GM13976 (cell line): Measurements from ENCODE around the gene LAMC1.

Source experiments
- DNase-seq: peaks from one replicate; pipeline ENCODE4 v3.0.0; 2012; ENCODE audit warnings: low spot score
- in situ Hi-C: fragments of 300-500 bp; cut with MboI; formaldehyde crosslinking; loops from one replicate; pipeline ENCODE4 v1.12.0; 2022; ENCODE audit warnings: low sequenced_read_pairs, mixed read lengths, inconsistent platforms; ENCODE audit not compliant: unreplicated experiment
- TF ChIP-seq, protein P1 (sequence below): IDR thresholded peaks from 2 replicates; pipeline ENCODE4 v1.5.1; 2012; ENCODE audit warnings: borderline replicate concordance, mild to moderate bottlenecking; ENCODE audit not compliant: insufficient read depth; ENCODE audit errors: extremely low read depth, missing control alignments, control extremely low read depth

Gene LAMC1

DNA sequence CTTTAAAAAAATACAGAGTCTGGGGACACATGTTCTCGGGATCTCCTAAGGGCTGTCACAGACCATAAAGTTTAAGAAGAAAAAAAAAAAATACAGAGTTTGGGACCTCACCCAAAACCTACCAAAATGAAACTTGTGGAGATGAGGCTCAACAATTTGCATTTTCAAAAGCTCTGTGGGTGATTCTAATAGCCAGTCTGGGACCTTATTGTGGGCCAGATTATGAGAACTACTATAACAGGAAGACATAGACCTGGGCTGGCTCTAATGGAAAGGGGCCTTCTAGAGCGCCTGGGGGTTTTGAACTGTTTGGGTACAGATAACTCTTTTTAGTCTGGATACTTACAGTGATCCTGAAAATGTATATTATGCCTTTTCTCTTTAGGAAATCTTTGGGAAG is 69.1 kb downstream of the LAMC1 start:
- DNase-seq, result no peak
- in situ Hi-C loops, result no loop called here
- TF ChIP-seq, protein P1, sequence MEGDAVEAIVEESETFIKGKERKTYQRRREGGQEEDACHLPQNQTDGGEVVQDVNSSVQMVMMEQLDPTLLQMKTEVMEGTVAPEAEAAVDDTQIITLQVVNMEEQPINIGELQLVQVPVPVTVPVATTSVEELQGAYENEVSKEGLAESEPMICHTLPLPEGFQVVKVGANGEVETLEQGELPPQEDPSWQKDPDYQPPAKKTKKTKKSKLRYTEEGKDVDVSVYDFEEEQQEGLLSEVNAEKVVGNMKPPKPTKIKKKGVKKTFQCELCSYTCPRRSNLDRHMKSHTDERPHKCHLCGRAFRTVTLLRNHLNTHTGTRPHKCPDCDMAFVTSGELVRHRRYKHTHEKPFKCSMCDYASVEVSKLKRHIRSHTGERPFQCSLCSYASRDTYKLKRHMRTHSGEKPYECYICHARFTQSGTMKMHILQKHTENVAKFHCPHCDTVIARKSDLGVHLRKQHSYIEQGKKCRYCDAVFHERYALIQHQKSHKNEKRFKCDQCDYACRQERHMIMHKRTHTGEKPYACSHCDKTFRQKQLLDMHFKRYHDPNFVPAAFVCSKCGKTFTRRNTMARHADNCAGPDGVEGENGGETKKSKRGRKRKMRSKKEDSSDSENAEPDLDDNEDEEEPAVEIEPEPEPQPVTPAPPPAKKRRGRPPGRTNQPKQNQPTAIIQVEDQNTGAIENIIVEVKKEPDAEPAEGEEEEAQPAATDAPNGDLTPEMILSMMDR, result no peak

DNA sequence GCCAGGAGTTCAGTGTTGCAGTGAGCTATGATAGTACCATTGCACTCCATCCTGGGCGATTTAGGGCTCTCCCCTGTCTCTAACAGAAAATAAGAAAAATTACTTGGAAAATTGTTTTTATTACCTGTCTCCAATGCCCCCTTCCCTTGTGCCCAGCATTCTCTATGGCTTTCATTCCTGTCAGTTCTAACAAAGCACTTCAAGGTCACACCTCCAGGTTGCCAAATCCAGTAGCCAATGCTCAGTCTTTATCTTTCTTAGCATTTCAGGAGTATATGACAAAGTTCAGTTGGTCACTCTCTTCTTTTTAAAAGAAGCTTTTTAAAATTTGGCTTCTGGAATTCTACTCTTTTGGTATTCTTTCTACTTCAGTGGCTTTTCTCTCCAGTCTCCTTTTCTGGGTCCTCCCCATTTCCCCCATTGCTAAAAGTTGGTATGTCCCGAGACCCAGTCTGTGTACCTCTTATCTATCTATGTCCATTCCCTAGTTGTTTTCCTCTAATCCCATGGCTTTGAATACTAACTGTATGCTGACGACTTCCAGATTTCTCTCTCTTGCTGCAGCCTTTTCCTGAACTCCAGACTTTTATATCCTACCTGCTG is 69.9 kb downstream of the LAMC1 start:
- in situ Hi-C loops, result no loop called here
- DNase-seq, result no peak
- TF ChIP-seq, protein P1, result no peak

DNA sequence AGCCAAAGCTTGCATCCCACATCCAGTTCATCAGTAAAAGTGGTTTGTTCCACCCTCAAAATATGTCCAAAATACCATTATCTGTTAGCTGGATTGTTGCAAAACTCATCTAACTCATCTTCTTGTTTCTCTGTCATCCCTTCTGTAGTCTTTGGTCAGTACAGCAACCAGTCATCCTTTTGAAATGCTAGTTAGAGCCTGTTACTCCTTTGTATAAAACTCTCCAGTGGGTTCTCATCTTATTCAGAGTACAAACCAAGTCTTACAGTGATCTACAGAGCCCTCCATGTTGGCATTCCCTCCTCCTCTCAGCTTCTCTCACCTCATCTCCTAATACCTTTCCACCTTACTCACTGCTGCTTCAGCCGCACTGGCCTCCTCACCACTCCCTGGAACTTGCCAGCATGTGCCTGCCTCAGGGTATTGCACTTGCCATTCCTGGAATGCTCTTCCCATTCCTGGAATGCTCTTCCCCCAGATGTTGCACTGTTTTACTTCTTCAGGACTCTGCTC is 70.6 kb downstream of the LAMC1 start:
- no peak for DNase-seq
- TF ChIP-seq, protein P1, result no peak
- in situ Hi-C loops, result no loop called here

DNA sequence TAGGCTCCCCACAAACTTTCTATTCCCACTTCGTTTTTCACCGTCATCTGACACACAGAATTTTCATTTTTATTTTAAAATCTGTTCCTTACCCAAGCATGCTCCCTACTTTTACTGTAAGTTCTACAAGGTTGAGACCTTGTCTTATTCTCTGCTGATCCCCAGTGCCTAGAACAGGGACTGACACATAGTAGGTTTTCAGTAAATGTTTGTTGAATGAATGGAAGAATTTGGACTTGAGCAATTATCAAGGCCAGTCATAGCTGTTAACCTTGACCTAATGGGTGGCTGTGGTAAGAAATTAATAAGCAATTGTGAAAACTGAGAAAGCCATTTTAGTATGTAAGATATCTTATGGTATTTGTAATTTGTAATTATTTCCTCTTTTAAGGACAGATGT is 71.1 kb downstream of the LAMC1 start:
- in situ Hi-C loops, result no loop called here
- TF ChIP-seq, protein P1, result no peak
- DNase-seq, result no peak

DNA sequence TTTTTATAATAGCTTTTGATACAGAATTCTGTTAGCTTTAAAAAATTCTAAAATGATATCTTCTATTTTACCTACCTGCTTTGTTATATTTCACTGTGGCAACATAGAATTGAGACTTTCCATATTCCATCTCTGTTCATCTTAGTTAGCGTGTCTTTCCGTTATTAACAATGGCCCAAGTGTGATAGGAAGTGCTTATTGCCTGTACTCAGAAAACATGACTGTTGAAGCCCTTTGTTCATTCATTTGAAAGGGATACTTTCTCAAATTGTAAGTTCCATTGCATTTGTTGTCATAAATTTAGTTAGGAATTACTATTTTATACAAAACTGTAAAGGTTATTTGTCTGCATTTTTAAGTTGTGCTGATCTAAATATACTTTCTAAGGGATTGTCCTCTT is 73.1 kb downstream of the LAMC1 start:
- no peak for DNase-seq
- in situ Hi-C loops, result no loop called here
- TF ChIP-seq, protein P1, result no peak

DNA sequence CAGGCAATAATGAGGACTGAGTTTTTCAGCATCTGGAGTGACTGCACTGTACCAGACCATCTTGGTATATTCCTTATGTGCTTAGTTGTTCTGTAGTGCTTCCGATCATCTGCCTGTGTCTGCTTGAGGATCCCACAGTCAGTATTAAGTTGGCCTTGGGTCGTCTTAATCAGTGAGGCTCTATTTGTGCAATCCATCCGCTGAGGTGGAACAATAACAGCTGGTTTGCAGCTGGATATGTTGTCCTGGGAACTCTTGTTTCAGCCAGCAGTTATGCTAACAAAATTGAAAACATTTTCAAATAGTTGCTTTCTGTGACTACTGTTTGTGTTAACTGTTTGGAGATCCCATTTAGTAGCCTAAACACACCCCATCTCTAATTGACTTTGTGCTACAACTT is 73.7 kb downstream of the LAMC1 start:
- in situ Hi-C loops, result no loop called here
- TF ChIP-seq, protein P1, result no peak
- no peak for DNase-seq
